WTC11 (cell line): ENCODE measurements around the gene ZFAND3. TPM values are rescaled to one million over a fixed set of nuclear protein-coding genes. Genes with fewer than 3 reads are reported as not detected.

Source experiments
- ATAC-seq: fragments of 200-7000 bp; cut with Tn5 transposase; 2 replicates; pipeline ENCODE4 v1.10.0; 2021; ENCODE audit warnings: mild to moderate bottlenecking, moderate library complexity
- CTCF ChIA-PET: fragments of 300-600 bp; sonication (Branson Sonifier 250); formaldehyde crosslinking; loops from one replicate; lab custom pipeline; 2021; ENCODE audit warnings: antibody characterized with exemption; lab: Charles Lee
- POLR2A ChIA-PET: fragments of 350-600 bp; sonication (Branson Sonifier 250); formaldehyde crosslinking; loops from one replicate; lab custom pipeline; 2021; ENCODE audit warnings: antibody characterized with exemption; lab: Charles Lee
- DNase-seq: peaks from one replicate; pipeline ENCODE4 v3.0.0; 2021; ENCODE audit warnings: low spot score
- H3K27ac Mint-ChIP-seq: 2 replicates; pipeline ENCODE4 v1.8.0; 2021; ENCODE audit warnings: mixed read lengths
- H3K27me3 Mint-ChIP-seq: 2 replicates; pipeline ENCODE4 v1.8.0; 2021; ENCODE audit warnings: low read depth, mild to moderate bottlenecking, moderate library complexity, mixed read lengths
- H3K36me3 Mint-ChIP-seq: 2 replicates; pipeline ENCODE4 v1.8.0; 2021; ENCODE audit warnings: mixed read lengths
- H3K4me1 Mint-ChIP-seq: 2 replicates; pipeline ENCODE4 v1.8.0; 2022; ENCODE audit warnings: mixed read lengths
- H3K4me3 Mint-ChIP-seq: 2 replicates; pipeline ENCODE4 v1.8.0; 2021; ENCODE audit warnings: mild to moderate bottlenecking, moderate library complexity, mixed read lengths
- H3K9me3 Mint-ChIP-seq: 2 replicates; pipeline ENCODE4 v1.8.0; 2021; ENCODE audit warnings: mixed read lengths
- FOXJ3 ChIP-seq: sonication (generic); formaldehyde crosslinking; IDR thresholded peaks from 2 replicates; pipeline ENCODE4 v1.9.0; 2021; ENCODE audit warnings: missing genetic modification reagents, mild to moderate bottlenecking, borderline replicate concordance
- HMGA2 ChIP-seq: fragments of 250-450 bp; sonication (Bioruptor Pico); IDR thresholded peaks from 2 replicates; pipeline ENCODE4 v1.4.0; 2021; ENCODE audit warnings: mild to moderate bottlenecking, moderate library complexity
- IRF1 ChIP-seq: sonication (generic); formaldehyde crosslinking; IDR thresholded peaks from 2 replicates; pipeline ENCODE4 v1.8.0; 2023; ENCODE audit warnings: missing genetic modification reagents
- KAT7 ChIP-seq: sonication (generic); formaldehyde crosslinking; IDR thresholded peaks from 2 replicates; pipeline ENCODE4 v1.8.1; 2023; ENCODE audit warnings: missing genetic modification reagents, mild to moderate bottlenecking, borderline replicate concordance
- MAX ChIP-seq: sonication (generic); formaldehyde crosslinking; IDR thresholded peaks from 2 replicates; pipeline ENCODE4 v1.8.0; 2022; ENCODE audit warnings: mild to moderate bottlenecking, missing genetic modification reagents
- MXD4 ChIP-seq: fragments of 250-450 bp; sonication (Bioruptor Pico); IDR thresholded peaks from 2 replicates; pipeline ENCODE4 v1.8.0; 2021; ENCODE audit warnings: mild to moderate bottlenecking, moderate library complexity, borderline replicate concordance
- NFATC4 ChIP-seq: fragments of 250-450 bp; sonication (Bioruptor Pico); IDR thresholded peaks from 2 replicates; pipeline ENCODE4 v1.9.0; 2021; ENCODE audit warnings: mild to moderate bottlenecking
- NR2C2 ChIP-seq: sonication (generic); formaldehyde crosslinking; IDR thresholded peaks from 2 replicates; pipeline ENCODE4 v1.8.0; 2022; ENCODE audit warnings: mild to moderate bottlenecking, missing genetic modification reagents
- TCF7 ChIP-seq: sonication (generic); formaldehyde crosslinking; IDR thresholded peaks from 2 replicates; pipeline ENCODE4 v1.8.0; 2022; ENCODE audit warnings: mild to moderate bottlenecking, low read depth, missing genetic modification reagents, moderate library complexity
- USF1 ChIP-seq: sonication (generic); formaldehyde crosslinking; IDR thresholded peaks from 2 replicates; pipeline ENCODE4 v1.8.0; 2022; ENCODE audit warnings: mild to moderate bottlenecking, missing genetic modification reagents
- ZNF219 ChIP-seq: sonication (generic); formaldehyde crosslinking; IDR thresholded peaks from 2 replicates; pipeline ENCODE4 v1.8.0; 2023; ENCODE audit warnings: missing genetic modification reagents, mild to moderate bottlenecking, borderline replicate concordance
- ZNF281 ChIP-seq: sonication (generic); formaldehyde crosslinking; IDR thresholded peaks from 2 replicates; pipeline ENCODE4 v1.8.0; 2023; ENCODE audit warnings: mild to moderate bottlenecking, missing genetic modification reagents
- ZNF396 ChIP-seq: fragments of 250-450 bp; sonication (Bioruptor Pico); IDR thresholded peaks from 2 replicates; pipeline ENCODE4 v1.8.0; 2021; ENCODE audit warnings: mild to moderate bottlenecking, moderate library complexity, borderline replicate concordance
- ZNF423 ChIP-seq: fragments of 250-450 bp; sonication (Bioruptor Pico); IDR thresholded peaks from 2 replicates; pipeline ENCODE4 v2.1.2; 2022; ENCODE audit warnings: mild to moderate bottlenecking, moderate library complexity
- ZNF425 ChIP-seq: fragments of 250-450 bp; sonication (Bioruptor Pico); conservative IDR thresholded peaks from 2 replicates; pipeline ENCODE4 v1.9.0; 2021; ENCODE audit warnings: mild to moderate bottlenecking
- ZNF512 ChIP-seq: sonication (generic); formaldehyde crosslinking; IDR thresholded peaks from 2 replicates; pipeline ENCODE4 v1.8.1; 2022; ENCODE audit warnings: missing genetic modification reagents, borderline replicate concordance
- total RNA-seq: library from RNA; stranded (reverse); gene quantifications from 3 replicates; pipeline ENCODE4 v1.2.3, GENCODE V29; 2021

The ZFAND3 gene
- total RNA-seq, 1 experiment from 2014 or later = 50.3 TPM

- TF ChIP-seq ZNF281 (CRISPR knock-in tag) (no peak), FOXJ3 (CRISPR knock-in tag) (no peak), HMGA2 (CRISPR knock-in tag) (no peak), ZNF512 (CRISPR knock-in tag) (no peak), IRF1 (no peak)
These were observed 350.5 kb downstream of the ZFAND3 start (continued) for GRCh38 chr6:38169977-38170526.

GRCh38 chr6:38170666-38171355 is 351.3 kb downstream of the ZFAND3 start:
- TF ChIP-seq ZNF423 (no peak), ZNF425 (CRISPR knock-in tag) (no peak)
- ChIA-PET POLR2A (no interaction called here), CTCF (interaction anchor here (0.9 to 1.5 kb wide), 2 partner anchors 9 to 32 kb away, joined by 3 to 4 read pairs; no protein-coding TSS in a partner anchor)
- no peaks in the 10 kb centered on the region for H3K36me3 Mint-ChIP-seq
- ATAC-seq = no peak
- H3K27me3 Mint-ChIP-seq = no peaks in the 10 kb centered on the region
- peaks cover 31% of the 10 kb centered on the region for H3K4me1 Mint-ChIP-seq
- no peak for DNase-seq
- no peak overlapping the region for H3K27ac Mint-ChIP-seq
- no peaks in the 10 kb centered on the region for H3K9me3 Mint-ChIP-seq
- no peak overlapping the region for H3K4me3 Mint-ChIP-seq

- ATAC-seq = no peak
- H3K27ac Mint-ChIP-seq = peak overlapping the region; percentile 60; the same call in 1 of the 2 replicates
- no peaks in the 10 kb centered on the region for H3K27me3 Mint-ChIP-seq
- POLR2A ChIA-PET = no interaction called here
- no peak overlapping the region for H3K4me3 Mint-ChIP-seq
- no peaks in the 10 kb centered on the region for H3K36me3 Mint-ChIP-seq
- no peak for TF ChIP-seq KAT7
- TF ChIP-seq, all 79 proteins: peak for 0
- peaks cover 36% of the 10 kb centered on the region for H3K4me1 Mint-ChIP-seq
- no peak for DNase-seq
- H3K9me3 Mint-ChIP-seq = no peaks in the 10 kb centered on the region
- CTCF ChIA-PET = interaction anchor here (0.6 to 1.7 kb wide), 4 partner anchors 70 to 522 kb away, joined by 3 to 7 read pairs (median 4); no protein-coding TSS in a partner anchor
These were observed 352.6 kb downstream of the ZFAND3 start for GRCh38 chr6:38171997-38172738.

- H3K4me3 Mint-ChIP-seq = no peak overlapping the region
- DNase-seq (no peak), ATAC-seq (no peak)
- ChIA-PET POLR2A (no interaction called here), CTCF (interaction anchor here (0.7 to 1.7 kb wide), 3 partner anchors 138 to 523 kb away, joined by 3 to 7 read pairs (median 6); no protein-coding TSS in a partner anchor)
- H3K27ac Mint-ChIP-seq = peak overlapping the region; percentile 60; the same call in 1 of the 2 replicates
- no peaks in the 10 kb centered on the region for H3K9me3 Mint-ChIP-seq
- H3K36me3 Mint-ChIP-seq = no peaks in the 10 kb centered on the region
- peaks cover 36% of the 10 kb centered on the region for H3K4me1 Mint-ChIP-seq
- H3K27me3 Mint-ChIP-seq = no peaks in the 10 kb centered on the region
- TF ChIP-seq TCF7 (CRISPR knock-in tag) (no peak), ZNF396 (CRISPR knock-in tag) (no peak), USF1 (no peak), NR2C2 (CRISPR knock-in tag) (no peak), NFATC4 (CRISPR knock-in tag) (no peak), MAX (CRISPR knock-in tag) (no peak), MXD4 (CRISPR knock-in tag) (no peak), ZNF219 (no peak)
These were observed 353.3 kb downstream of the ZFAND3 start for GRCh38 chr6:38172739-38173410.
